GM21515 (cell line): Measurements from ENCODE around the gene CEP295NL.
"Not testable (repeated sequence)": the region's sequence is repeated elsewhere in the genome, so short reads cannot be mapped to it uniquely, and the experiment has no call there.

Experiments used
- ATAC-seq: cut with Tn5 transposase; IDR thresholded peaks from one replicate; pipeline ENCODE4 v1.9.1; 2021; ENCODE audit not compliant: unreplicated experiment

Gene CEP295NL, protein sequence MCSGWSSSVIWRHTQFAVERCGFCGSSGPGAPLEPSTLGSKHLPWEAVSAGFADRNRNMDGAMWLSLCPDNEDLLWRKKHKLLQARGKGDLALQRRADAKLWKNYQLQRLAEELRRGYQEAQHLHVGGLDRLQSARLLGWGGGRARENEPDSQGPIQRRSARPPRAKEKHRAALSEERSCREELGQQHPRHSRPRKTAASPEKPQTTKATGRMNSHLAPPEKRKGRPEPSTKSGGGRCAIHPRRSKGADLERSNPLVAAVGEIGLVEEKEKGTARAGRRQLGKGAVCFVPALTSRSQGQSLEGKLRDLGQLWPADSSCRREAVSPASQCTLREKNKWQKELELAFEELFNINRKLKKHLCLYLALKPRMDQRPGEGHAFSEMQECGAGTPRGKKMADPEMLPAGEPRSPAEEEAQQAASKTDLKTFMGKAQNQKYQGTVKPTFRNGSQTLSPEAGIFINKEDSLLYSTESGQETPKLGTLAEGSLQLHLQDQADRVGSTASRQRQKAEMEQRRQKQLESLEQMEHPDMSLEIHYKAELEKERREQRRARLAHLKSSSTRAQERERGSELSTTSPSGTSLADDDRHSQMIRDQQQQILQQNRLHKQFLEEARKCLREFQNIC

DNA sequence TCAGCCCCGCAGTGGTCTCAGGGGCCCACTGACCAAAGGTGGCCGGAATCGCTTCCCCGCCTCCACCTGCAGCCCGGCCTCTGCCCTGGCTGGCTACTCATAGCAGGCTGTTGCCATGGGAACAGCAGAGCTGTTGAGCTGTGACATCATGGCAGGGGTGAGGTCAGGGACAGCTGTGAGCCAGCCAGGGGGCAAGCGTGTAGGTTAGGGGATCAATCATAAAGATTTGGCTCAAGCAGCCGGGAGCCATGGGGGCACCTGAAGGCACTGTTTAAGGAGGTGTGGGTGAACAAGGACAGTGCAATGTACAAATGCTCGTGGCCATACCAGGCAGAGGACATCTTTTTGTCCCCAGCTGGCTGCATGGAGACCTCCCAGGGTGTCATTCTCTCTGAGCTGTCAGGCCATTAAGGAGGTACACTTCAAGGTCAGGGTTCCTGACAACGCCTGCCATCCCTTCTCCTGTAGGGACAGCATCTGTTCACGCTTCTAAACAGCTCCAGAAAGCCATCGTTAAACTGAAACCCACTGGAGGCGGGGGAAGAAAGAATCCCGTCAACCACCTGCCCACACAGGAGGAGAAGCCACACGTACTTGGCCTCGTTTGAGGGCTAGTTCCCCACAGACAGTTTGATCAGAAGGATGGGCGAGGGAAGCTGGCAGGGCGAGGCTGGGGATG, at the start of gene CEP295NL:
TSS of gene CEP295NL (minus strand) at position 101 of the 679 bp plus-strand sequence. CDS start 1,373 bp downstream, outside the sequence.
- ATAC-seq: no peak

DNA sequence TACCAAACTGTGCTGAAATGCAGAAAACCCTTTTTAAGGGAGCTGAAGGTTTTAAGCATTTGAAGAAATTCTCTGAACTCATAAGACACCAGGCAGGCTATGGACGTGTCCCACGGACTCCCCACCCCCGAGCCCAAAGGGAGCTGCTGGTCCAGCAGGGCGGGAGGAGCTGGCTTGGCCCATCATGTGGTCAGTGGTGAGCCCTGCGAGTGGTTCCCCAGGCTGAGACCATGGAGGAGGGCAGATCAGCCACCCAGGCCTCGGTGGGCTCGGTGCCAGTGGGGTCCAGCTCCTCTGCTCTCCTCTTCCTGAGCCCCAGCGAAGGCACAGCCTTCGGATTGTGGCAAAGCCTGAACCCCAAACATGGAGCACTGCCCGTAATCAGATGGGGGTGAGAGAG, 49.7 kb upstream of the CEP295NL start:
- no peak for ATAC-seq

DNA sequence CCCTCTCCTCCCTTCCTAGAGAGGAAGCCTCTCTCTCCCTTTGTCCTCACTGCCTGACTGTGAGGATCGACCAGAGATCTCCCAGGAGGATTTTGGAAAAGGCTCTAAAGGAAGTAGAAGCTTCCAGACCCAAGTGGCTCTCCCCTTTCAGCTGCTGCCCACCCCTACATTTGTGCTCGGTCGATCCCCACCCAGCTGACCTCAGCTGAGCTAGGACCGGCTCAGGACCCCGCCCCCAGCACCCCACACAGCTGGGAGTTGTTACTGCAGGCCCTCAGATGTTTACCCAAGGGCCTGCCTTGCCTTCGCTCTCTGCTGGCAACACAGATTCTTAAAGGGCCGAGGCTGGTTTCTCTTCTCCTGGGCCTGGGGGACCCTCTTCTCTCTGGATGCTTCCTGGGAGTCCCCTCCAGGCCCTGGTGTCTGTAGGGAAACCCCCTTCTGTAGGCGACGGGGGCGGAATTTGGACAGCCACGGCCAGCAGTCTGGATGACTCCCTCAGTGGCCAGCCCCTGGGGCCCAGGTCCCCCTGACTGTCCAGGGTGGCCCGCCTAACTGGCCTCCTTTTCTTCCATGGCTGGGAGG, 49.1 kb upstream of the CEP295NL start:
- no peak for ATAC-seq

GRCh38 chr17:78950870-78951269, 47.9 kb upstream of the CEP295NL start:
- no peak for ATAC-seq

- ATAC-seq: no peak
Observed at GRCh38 chr17:78947235-78948149, 44.5 kb upstream of the CEP295NL start.

GRCh38 chr17:78946631-78947030, 43.6 kb upstream of the CEP295NL start:
- no peak for ATAC-seq

DNA sequence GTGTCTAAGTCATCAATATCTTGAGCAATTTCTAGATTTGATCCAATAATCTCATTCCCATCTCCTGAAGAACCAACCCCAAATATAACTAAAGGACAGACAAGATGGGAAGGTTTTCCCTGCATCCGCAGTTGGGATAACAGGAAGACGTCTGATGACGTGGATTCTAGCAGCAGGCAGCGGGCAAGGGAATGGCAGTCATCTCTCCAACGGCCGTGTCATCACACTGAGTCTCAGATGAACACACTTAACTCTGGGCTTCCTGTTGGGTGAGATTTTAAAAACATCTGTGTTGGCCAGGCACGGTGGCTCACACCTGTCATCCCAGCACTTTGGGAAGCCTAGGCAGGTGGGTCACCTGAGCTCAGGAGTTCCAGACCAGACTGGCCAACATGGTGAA, 43.1 kb upstream of the CEP295NL start:
- ATAC-seq: no peak

DNA sequence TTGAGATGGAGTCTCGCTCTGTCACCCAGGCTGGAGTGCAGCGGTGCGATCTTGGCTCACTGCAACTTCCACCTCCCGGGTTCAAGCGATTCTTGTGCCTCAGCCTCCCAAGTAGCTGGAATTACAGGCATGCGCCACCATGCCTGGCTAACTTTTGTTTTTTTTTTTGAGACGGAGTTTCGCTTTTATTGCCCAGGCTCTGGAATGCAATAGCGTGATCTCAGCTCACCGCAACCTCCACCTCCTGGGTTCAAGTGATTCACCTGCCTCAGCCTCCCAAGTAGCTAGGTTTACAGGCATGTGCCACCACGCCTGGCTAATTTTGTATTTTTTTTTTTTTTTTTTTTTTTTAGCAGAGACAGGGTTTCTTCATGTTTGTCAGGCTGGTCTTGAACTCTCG, 42.5 kb upstream of the CEP295NL start:
- not testable (repeated sequence) for ATAC-seq

DNA sequence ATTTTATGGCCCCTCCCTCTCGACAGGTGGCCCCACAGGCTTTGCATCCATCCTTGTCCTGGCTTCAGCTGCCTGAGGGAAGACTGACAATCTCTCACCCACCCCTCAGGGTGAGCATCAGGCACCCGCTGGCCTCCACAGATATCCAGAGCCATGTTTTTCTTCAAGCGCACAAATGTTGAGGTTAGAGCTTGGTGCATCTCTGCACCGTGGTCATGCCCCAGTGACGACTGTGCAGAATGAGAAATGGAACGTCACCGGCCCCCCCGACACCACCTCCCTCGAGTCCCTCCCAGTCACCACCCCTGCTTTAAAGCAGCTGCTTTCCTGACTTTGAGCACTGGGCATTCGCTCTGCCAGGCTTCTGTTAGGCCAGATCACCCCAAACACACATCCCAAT, 42.0 kb upstream of the CEP295NL start:
- no peak for ATAC-seq

- ATAC-seq: no peak
Observed at GRCh38 chr17:78944026-78944425, 41.0 kb upstream of the CEP295NL start.

GRCh38 chr17:78940708-78941107, 37.7 kb upstream of the CEP295NL start:
- no peak for ATAC-seq

GRCh38 chr17:78940258-78940657, 37.3 kb upstream of the CEP295NL start:
- ATAC-seq: no peak

- no peak for ATAC-seq
Observed at GRCh38 chr17:78939615-78940014, 36.6 kb upstream of the CEP295NL start.

GRCh38 chr17:78937561-78937960, 34.6 kb upstream of the CEP295NL start:
- no peak for ATAC-seq

GRCh38 chr17:78935419-78936323, 32.7 kb upstream of the CEP295NL start:
- no peak for ATAC-seq

- ATAC-seq: no peak
Observed at GRCh38 chr17:78934681-78935418, 31.8 kb upstream of the CEP295NL start.

- ATAC-seq: no peak
Observed at GRCh38 chr17:78933959-78934568, 31.1 kb upstream of the CEP295NL start.
